Upper lobe of left lung (tissue), 6 donors: ENCODE measurements around the gene TASP1. TPM values are rescaled to one million over a fixed set of nuclear protein-coding genes. Genes with fewer than 3 reads are reported as not detected.

Experiments used
- ATAC-seq, 2 donors: fragments of 200-7000 bp; cut with Tn5 transposase; one replicate each; pipeline ENCODE4 v1.9.1; 2022; ENCODE audit warnings: mild to moderate bottlenecking in 2 of 2, moderate library complexity in 2 of 2; ENCODE audit not compliant: low FRiP score in 2 of 2
- DNase-seq, 2 donors: peaks; one replicate each; pipeline ENCODE4 v3.0.0-alpha.2; 2019 to 2020
- H3K27ac ChIP-seq, 4 donors: fragments of 200-600 bp; sonication (generic); one replicate each; pipeline ENCODE4 v1.5.1; 2016 to 2019
- H3K27me3 ChIP-seq, 4 donors: fragments of 200-600 bp; sonication (generic); one replicate each; pipeline ENCODE4 v1.5.1; 2017 to 2019
- H3K36me3 ChIP-seq, 4 donors: fragments of 200-600 bp; sonication (generic); one replicate each; pipeline ENCODE4 v1.5.1; 2016 to 2019
- H3K4me1 ChIP-seq, 4 donors: fragments of 200-600 bp; sonication (generic); one replicate each; pipeline ENCODE4 v1.5.1; 2018 to 2019
- H3K4me3 ChIP-seq, 4 donors: fragments of 200-600 bp; sonication (generic); one replicate each; pipeline ENCODE4 v1.5.1; 2017 to 2019; ENCODE audit warnings: mild to moderate bottlenecking in 2 of 4, moderate library complexity in 1 of 4
- H3K9me3 ChIP-seq, 4 donors: fragments of 200-600 bp; sonication (generic); one replicate each; pipeline ENCODE4 v1.5.1; 2018 to 2019
- EP300 ChIP-seq, 4 donors: sonication (generic); formaldehyde crosslinking; IDR thresholded peaks; one replicate each; pipeline ENCODE4 v1.5.1; 2017; ENCODE audit warnings: antibody characterized with exemption in 4 of 4, control low read depth in 2 of 4
- POLR2A ChIP-seq, 4 donors: fragments of 450-650 bp; IDR thresholded peaks; one replicate each; pipeline ENCODE4 v1.5.1; 2016 to 2017; ENCODE audit warnings: antibody characterized with exemption in 4 of 4, mild to moderate bottlenecking in 2 of 4
- POLR2AphosphoS5 ChIP-seq, 2 donors: sonication (generic); formaldehyde crosslinking; IDR thresholded peaks; one replicate each; pipeline ENCODE4 v1.5.1; 2017; ENCODE audit warnings: antibody characterized with exemption in 2 of 2
- WGBS, 2 donors: methylation state at CpG; one replicate each; pipeline ENCODE4 v1.1.5; 2017 to 2018; 5-methylcytosine and 5-hydroxymethylcytosine counted together
- total RNA-seq, 6 donors: library from RNA; depleted of rRNA in 4 of 6; stranded (reverse); fragments of >200 nt in 4 of 6; gene quantifications; one replicate each; pipeline versions ENCODE4 v1.1.0 to v1.2.1, GENCODE V29; 2016 to 2021
- TF ChIP-seq, protein P1 (sequence below), 6 experiments: fragments of 450-650 bp in 4 of 6; fragments of 200-600 bp in 2 of 6; sonication (generic) in 2 of 6; IDR thresholded peaks; one replicate each; pipeline ENCODE4 v1.5.1; 2016 to 2019; ENCODE audit warnings: antibody characterized with exemption in 6 of 6
- donor health status: DM: no; HTN: no; CAD: no; lungs with moderate emphysema.
- donor health status: DM: no; HTN: yes; CAD: no; lungs with severe emphysema.

Gene TASP1
- total RNA-seq, 6 donors from 2014 or later = 12.4 to 21.1 (median 14.0) TPM

DNA sequence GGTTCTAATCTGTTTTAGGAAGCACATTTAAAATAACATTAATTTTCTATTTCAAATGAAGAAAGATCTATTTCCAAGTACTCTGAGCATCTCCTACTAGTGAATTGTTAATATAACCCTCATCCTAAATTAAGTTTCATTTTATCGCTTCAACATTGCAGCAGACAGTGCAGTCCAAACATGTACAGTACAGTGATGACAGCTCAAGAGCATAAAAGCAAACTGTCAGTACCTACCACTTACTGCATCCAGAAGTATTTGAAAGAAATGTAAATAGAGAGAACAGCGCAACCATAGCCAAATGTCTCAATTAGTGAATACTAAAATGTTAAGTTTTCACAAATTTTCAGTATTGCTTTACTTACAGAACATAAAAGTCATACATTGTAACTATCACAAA, 238.3 kb downstream of the TASP1 start:
- DNase-seq (no peak), ATAC-seq (no peak)
- Histone ChIP-seq H3K27me3 (no peaks in the 10 kb centered on the region), H3K27ac (no peak overlapping the region), H3K4me3 (no peak overlapping the region), H3K4me1 (no peaks in the 10 kb centered on the region), H3K9me3 (no peaks in the 10 kb centered on the region), H3K36me3 (no peaks in the 10 kb centered on the region)
- WGBS, 2 donors = 90% methylated on average over 2 of the region's 2 CpGs
- TF ChIP-seq POLR2AphosphoS5 (IDR thresholded peaks at IDR 0.05) (no peak), EP300 (IDR thresholded peaks at IDR 0.05) (no peak), POLR2A (IDR thresholded peaks at IDR 0.05) (no peak)
- TF ChIP-seq, protein P1, sequence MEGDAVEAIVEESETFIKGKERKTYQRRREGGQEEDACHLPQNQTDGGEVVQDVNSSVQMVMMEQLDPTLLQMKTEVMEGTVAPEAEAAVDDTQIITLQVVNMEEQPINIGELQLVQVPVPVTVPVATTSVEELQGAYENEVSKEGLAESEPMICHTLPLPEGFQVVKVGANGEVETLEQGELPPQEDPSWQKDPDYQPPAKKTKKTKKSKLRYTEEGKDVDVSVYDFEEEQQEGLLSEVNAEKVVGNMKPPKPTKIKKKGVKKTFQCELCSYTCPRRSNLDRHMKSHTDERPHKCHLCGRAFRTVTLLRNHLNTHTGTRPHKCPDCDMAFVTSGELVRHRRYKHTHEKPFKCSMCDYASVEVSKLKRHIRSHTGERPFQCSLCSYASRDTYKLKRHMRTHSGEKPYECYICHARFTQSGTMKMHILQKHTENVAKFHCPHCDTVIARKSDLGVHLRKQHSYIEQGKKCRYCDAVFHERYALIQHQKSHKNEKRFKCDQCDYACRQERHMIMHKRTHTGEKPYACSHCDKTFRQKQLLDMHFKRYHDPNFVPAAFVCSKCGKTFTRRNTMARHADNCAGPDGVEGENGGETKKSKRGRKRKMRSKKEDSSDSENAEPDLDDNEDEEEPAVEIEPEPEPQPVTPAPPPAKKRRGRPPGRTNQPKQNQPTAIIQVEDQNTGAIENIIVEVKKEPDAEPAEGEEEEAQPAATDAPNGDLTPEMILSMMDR (IDR thresholded peaks at IDR 0.05) = no peak

DNA sequence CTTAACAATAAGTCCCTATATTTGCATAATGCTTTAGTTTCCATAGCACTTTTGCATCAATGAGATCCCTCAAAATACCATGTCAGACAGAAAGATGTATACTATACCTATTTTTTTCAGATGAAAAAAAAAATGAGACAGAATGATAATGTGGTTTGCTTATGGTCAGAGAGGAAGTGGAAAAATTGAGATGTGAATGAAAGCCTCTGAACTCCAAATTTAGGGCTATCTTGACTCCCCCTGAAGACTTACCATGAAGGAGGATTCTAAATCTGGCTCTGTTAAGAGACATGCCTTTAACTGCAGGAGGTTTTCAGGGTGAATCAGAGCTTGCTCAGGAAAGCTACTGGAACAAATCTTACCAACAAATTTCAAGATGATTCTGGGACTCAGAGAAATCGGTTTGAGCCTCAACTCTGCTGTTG, 241.4 kb downstream of the TASP1 start:
- ATAC-seq (no peak), DNase-seq (no peak)
- no peaks in the 10 kb centered on the region for H3K36me3 ChIP-seq
- TF ChIP-seq, protein P1 (IDR thresholded peaks at IDR 0.05) = no peak
- no peak for TF ChIP-seq POLR2A (IDR thresholded peaks at IDR 0.05)
- TF ChIP-seq POLR2AphosphoS5 (IDR thresholded peaks at IDR 0.05) = no peak
- no peak for TF ChIP-seq EP300 (IDR thresholded peaks at IDR 0.05)
- H3K4me3 ChIP-seq = no peak overlapping the region
- H3K9me3 ChIP-seq = no peaks in the 10 kb centered on the region
- H3K4me1 ChIP-seq = no peaks in the 10 kb centered on the region
- H3K27me3 ChIP-seq = no peaks in the 10 kb centered on the region
- 89 to 94% methylated on average over 1 of the region's 1 CpG for WGBS, 2 donors
- H3K27ac ChIP-seq = no peak overlapping the region

DNA sequence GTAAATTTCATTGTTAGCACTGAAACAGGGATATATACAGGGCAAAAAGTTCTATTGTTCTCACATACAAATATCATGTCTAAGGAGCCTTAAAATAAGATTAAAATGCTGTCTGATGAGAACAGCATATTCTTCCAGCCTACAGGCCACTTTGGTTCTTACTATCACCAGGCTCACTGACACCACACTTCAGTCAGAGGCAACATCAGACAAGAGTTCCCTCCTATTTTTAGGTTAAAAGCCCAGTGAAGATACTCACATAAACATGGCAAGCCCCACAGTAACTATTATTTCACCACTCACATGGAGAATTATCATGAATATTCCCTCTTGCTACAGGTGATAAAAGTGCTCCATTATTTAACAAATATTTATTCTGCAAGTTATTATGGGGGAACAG, 241.9 kb downstream of the TASP1 start:
- Histone ChIP-seq H3K4me3 (no peak overlapping the region), H3K9me3 (no peaks in the 10 kb centered on the region), H3K4me1 (no peaks in the 10 kb centered on the region), H3K27ac (no peak overlapping the region), H3K27me3 (no peaks in the 10 kb centered on the region), H3K36me3 (no peaks in the 10 kb centered on the region)
- DNase-seq = no peak
- no peak for ATAC-seq
- TF ChIP-seq POLR2AphosphoS5 (IDR thresholded peaks at IDR 0.05) = no peak

DNA sequence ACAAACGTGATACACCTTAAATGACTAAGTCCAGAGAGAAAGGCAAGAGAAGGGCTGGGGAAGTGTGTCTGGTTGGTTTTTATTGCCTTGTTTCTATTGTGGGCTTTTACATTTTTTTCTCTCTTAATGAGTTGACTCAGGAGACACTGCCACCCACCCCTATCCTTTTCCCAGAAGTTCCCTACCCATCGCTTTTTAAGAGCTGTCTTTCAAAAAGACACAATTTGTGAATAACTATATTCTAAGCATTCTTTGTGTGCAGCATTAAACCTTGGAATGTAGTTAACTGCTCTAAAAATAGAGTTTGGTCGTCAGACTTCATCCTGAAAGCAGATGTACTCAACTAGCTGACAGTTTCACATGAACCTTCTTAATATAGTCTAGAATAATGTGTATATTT, 242.7 kb downstream of the TASP1 start:
- no peak overlapping the region for H3K27ac ChIP-seq
- H3K36me3 ChIP-seq = no peaks in the 10 kb centered on the region
- no peaks in the 10 kb centered on the region for H3K27me3 ChIP-seq
- ATAC-seq (no peak), DNase-seq (no peak)
- H3K9me3 ChIP-seq = no peaks in the 10 kb centered on the region
- H3K4me1 ChIP-seq = no peaks in the 10 kb centered on the region
- H3K4me3 ChIP-seq = no peak overlapping the region
- WGBS, 2 donors = 78 to 84% methylated on average over 3 of the region's 3 CpGs
- TF ChIP-seq POLR2AphosphoS5 (IDR thresholded peaks at IDR 0.05) (no peak), POLR2A (IDR thresholded peaks at IDR 0.05) (no peak), EP300 (IDR thresholded peaks at IDR 0.05) (no peak)
- TF ChIP-seq, protein P1 (IDR thresholded peaks at IDR 0.05) = no peak

DNA sequence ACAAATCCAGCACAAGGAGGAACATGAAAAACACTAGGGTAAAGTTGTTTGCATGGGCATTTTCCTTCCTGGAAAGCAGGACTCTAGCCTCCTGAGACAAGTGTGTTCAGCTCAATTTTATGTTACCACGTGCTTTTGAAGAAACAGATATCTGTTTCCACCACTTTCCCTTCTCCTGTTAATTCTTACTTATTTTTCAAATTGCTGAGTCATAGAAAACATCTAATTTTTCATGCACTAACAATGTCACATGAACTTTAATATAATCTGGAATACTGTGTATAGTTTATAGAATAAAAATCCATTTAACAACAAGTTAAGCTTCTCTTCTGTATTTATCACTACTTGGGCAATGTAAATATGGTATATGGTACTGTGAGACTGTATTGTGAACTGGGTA, 243.5 kb downstream of the TASP1 start:
- DNase-seq (no peak), ATAC-seq (no peak)
- Histone ChIP-seq H3K27me3 (no peaks in the 10 kb centered on the region), H3K4me1 (no peaks in the 10 kb centered on the region), H3K4me3 (no peak overlapping the region), H3K36me3 (no peaks in the 10 kb centered on the region), H3K27ac (no peak overlapping the region), H3K9me3 (no peaks in the 10 kb centered on the region)
- WGBS, 2 donors = 57 to 70% methylated on average over 1 of the region's 1 CpG
- no peak for TF ChIP-seq POLR2AphosphoS5 (IDR thresholded peaks at IDR 0.05)
- TF ChIP-seq, protein P1 (IDR thresholded peaks at IDR 0.05) = no peak
- no peak for TF ChIP-seq POLR2A (IDR thresholded peaks at IDR 0.05)
- no peak for TF ChIP-seq EP300 (IDR thresholded peaks at IDR 0.05)
